Smooth muscle cell (in vitro differentiated cells): ENCODE results near the gene PPFIA3. TPM values are rescaled to one million over a fixed set of nuclear protein-coding genes. Genes with fewer than 3 reads are reported as not detected.
"Not testable (repeated sequence)": the region's sequence is repeated elsewhere in the genome, so short reads cannot be mapped to it uniquely, and the experiment has no call there.

ENCODE experiments used
- DNase-seq: peaks from one replicate; lab custom pipeline; 2025; ENCODE audit not compliant: unreplicated experiment; lab: John Stamatoyannopoulos, UW
- H2AFZ ChIP-seq: fragments of 200-600 bp; sonication (generic); 2 replicates; pipeline ENCODE4 v1.6.0; 2016; ENCODE audit warnings: antibody characterized with exemption, low read depth, mild to moderate bottlenecking
- H3F3A ChIP-seq: fragments of 200-600 bp; sonication (generic); 2 replicates; pipeline ENCODE4 v1.6.0; 2017; ENCODE audit warnings: antibody characterized with exemption, low read depth
- H3K27ac ChIP-seq: fragments of 200-600 bp; sonication (generic); 2 replicates; pipeline ENCODE4 v1.5.1; 2016; ENCODE audit warnings: low read depth, mild to moderate bottlenecking
- H3K27me3 ChIP-seq: fragments of 200-600 bp; sonication (generic); 2 replicates; pipeline ENCODE4 v1.6.1; 2016; ENCODE audit warnings: low read depth, mild to moderate bottlenecking
- H3K36me3 ChIP-seq: fragments of 200-600 bp; sonication (generic); 2 replicates; pipeline ENCODE4 v1.5.1; 2016; ENCODE audit warnings: low read depth
- H3K4me1 ChIP-seq: fragments of 200-600 bp; sonication (generic); 2 replicates; pipeline ENCODE4 v1.5.1; 2016; ENCODE audit warnings: low read depth
- H3K4me2 ChIP-seq: fragments of 200-600 bp; sonication (generic); 2 replicates; pipeline ENCODE4 v1.6.0; 2016; ENCODE audit warnings: mild to moderate bottlenecking
- H3K4me3 ChIP-seq: fragments of 200-600 bp; sonication (generic); 2 replicates; pipeline ENCODE4 v1.5.1; 2016; ENCODE audit warnings: mild to moderate bottlenecking
- H3K79me2 ChIP-seq: fragments of 200-600 bp; sonication (generic); 2 replicates; pipeline ENCODE4 v1.6.0; 2016; ENCODE audit warnings: low read depth, mild to moderate bottlenecking
- H3K9ac ChIP-seq: fragments of 200-600 bp; sonication (generic); 2 replicates; pipeline ENCODE4 v1.6.0; 2016; ENCODE audit warnings: low read depth
- H3K9me3 ChIP-seq: fragments of 200-600 bp; sonication (generic); replicated peaks from 2 replicates; pipeline ENCODE4 v1.5.1; 2016; ENCODE audit warnings: low read depth
- H4K20me1 ChIP-seq: fragments of 200-600 bp; sonication (generic); 2 replicates; pipeline ENCODE4 v1.6.0; 2016; ENCODE audit warnings: low read depth
- CTCF ChIP-seq: fragments of 200-600 bp; sonication (generic); IDR thresholded peaks from 2 replicates; pipeline ENCODE4 v1.5.1; 2017; ENCODE audit warnings: borderline replicate concordance, mild to moderate bottlenecking, antibody characterized with exemption; ENCODE audit not compliant: insufficient read depth, poor library complexity, severe bottlenecking
- WGBS: methylation state at CpG from one replicate; pipeline ENCODE4 v1.1.7; 2016; ENCODE audit warnings: low lambda C conversion rate; 5-methylcytosine and 5-hydroxymethylcytosine counted together
- polyA plus RNA-seq: library from polyadenylated mRNA; unstranded; fragments of >200 nt; fragmentation: Nextera tagmentation; extraction: Ambion mirVana; gene quantifications from 2 replicates; pipeline ENCODE4 v1.2.1, GENCODE V29; 2016
- total RNA-seq: library from RNA; depleted of rRNA; stranded (reverse); fragments of >200 nt; gene quantifications from 2 replicates; pipeline ENCODE4 v1.2.3, GENCODE V29; 2014

The PPFIA3 gene
- total and polyA plus RNA-seq, 2 experiments from 2014 or later = 3.2 to 20.3 TPM

DNA sequence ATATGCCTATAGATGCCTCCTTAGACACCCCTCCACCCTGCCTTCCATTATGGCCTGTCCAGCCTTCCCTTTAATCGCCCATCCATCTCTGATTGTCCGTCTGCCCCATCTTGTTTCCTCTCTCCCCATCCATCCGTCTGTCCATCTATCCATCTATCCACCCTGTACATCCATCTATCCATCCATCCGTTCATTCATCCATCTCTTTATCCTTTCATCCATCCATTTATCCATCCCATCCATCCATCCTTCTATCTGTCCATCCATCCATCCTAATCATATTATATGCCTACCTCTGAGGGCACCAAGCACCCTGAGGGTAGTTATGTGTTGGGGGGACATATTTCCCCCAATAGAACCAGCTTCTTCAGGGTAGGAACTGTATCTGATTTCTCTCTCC is 61.3 kb downstream of the PPFIA3 start:
- Histone ChIP-seq H3K27me3 (no peaks in the 10 kb centered on the region), H3K27ac (no peak overlapping the region), H3K4me2 (no peak overlapping the region), H4K20me1 (no peaks in the 10 kb centered on the region), H2AFZ (no peak overlapping the region), H3K36me3 (no peaks in the 10 kb centered on the region), H3F3A (no peaks in the 10 kb centered on the region), H3K4me1 (no peaks in the 10 kb centered on the region), H3K79me2 (no peaks in the 10 kb centered on the region), H3K9me3 (no peaks in the 10 kb centered on the region), H3K9ac (no peak overlapping the region), H3K4me3 (no peak overlapping the region)
- no peak for TF ChIP-seq CTCF
- 91% methylated on average over 4 of the region's 4 CpGs for WGBS
- DNase-seq = no peak

DNA sequence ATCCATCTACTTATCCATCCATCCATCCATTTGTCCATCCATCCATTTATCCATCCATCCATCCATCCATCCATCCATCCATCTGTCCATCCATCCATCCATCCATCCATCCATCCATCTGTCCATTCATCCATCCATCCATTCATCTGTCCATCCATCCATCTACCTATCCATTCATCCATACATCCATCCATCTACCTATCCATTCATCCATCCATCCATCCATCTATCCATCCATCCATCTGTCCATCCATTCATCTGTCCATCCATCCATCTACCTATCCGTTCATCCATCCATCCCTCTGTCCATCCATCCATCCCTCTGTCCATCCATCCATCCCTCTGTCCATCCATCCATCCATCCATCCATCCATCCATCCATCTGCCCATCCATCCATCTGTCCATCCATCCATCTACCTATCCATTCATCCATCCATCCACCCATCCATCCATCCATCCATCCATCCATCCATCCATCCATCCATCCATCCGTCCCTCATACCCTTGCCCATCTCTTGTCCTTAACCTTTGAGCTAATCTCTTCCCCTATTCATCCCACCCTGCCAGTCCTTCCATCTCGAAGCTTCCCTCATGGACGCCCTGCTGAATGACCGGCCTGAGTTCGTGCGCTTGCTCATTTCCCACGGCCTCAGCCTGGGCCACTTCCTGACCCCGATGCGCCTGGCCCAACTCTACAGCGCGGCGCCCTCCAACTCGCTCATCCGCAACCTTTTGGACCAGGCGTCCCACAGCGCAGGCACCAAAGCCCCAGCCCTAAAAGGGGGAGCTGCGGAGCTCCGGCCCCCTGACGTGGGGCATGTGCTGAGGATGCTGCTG is 62.9 kb downstream of the PPFIA3 start:
- WGBS = 96% methylated on average over 20 of the region's 20 CpGs
- not testable (repeated sequence) for H3K79me2 ChIP-seq, DNase-seq, H3K4me1 ChIP-seq, H3K27me3 ChIP-seq, H3K27ac ChIP-seq, H2AFZ ChIP-seq, H4K20me1 ChIP-seq, H3K4me2 ChIP-seq, H3K36me3 ChIP-seq, H3K9ac ChIP-seq, H3F3A ChIP-seq, H3K4me3 ChIP-seq, H3K9me3 ChIP-seq

GRCh38 chr19:49182848-49183375 is 63.6 kb downstream of the PPFIA3 start:
- no peaks in the 10 kb centered on the region for H3K27me3 ChIP-seq
- no peak for TF ChIP-seq CTCF
- H3K36me3 ChIP-seq = no peaks in the 10 kb centered on the region
- no peaks in the 10 kb centered on the region for H4K20me1 ChIP-seq
- no peak overlapping the region for H3K9ac ChIP-seq
- 98% methylated on average over 19 of the region's 26 CpGs for WGBS
- H3K4me3 ChIP-seq = no peak overlapping the region
- H3K4me1 ChIP-seq = no peaks in the 10 kb centered on the region
- H3F3A ChIP-seq = no peaks in the 10 kb centered on the region
- H3K4me2 ChIP-seq = no peak overlapping the region
- H2AFZ ChIP-seq = no peak overlapping the region
- H3K9me3 ChIP-seq = no peaks in the 10 kb centered on the region
- DNase-seq = no peak
- no peaks in the 10 kb centered on the region for H3K79me2 ChIP-seq
- H3K27ac ChIP-seq = no peak overlapping the region

DNA sequence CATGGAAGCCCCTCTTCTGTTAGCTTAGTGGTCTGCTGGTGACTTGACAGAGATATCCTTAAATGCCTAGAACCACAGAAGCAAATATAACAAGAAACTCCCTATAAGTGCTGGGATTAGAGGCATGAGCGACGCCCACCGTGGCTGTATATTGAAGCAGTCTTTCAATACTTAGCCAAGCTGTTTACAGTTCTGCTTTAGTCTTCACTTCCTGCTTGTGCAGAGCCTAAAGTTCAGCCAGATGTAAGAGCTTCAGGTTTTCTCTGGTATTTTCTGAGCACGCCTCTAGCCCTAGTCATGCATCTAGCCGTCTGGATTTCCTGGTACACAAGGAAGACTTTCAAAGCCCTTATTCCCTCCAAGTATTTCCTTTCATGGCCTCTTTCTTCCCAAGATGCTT is 66.8 kb downstream of the PPFIA3 start:
- Histone ChIP-seq H2AFZ (no peak overlapping the region), H3K27me3 (no peaks in the 10 kb centered on the region), H3K9me3 (no peaks in the 10 kb centered on the region), H4K20me1 (no peaks in the 10 kb centered on the region), H3K27ac (no peak overlapping the region), H3K4me1 (no peaks in the 10 kb centered on the region), H3K4me3 (no peak overlapping the region), H3K36me3 (peaks cover 5% of the 10 kb centered on the region), H3K4me2 (no peak overlapping the region), H3K9ac (no peak overlapping the region), H3K79me2 (no peaks in the 10 kb centered on the region), H3F3A (no peaks in the 10 kb centered on the region)
- DNase-seq = no peak
- TF ChIP-seq CTCF = no peak
- 76% methylated on average over 5 of the region's 5 CpGs for WGBS
